Uterus (tissue), 4 donors: ENCODE measurements around the gene ELOVL4. TPM values are rescaled to one million over a fixed set of nuclear protein-coding genes. Genes with fewer than 3 reads are reported as not detected.

ENCODE experiments used
- DNase-seq, 2 donors: peaks; one replicate each; pipeline ENCODE4 v3.0.0-alpha.2; 2019 to 2020
- H3K27ac ChIP-seq, 2 donors: fragments of 200-600 bp; sonication (generic); 1 replicate in 1 of 2; 2 replicates in 1 of 2; pipeline ENCODE4 v1.5.1; 2016 to 2018
- H3K27me3 ChIP-seq, 2 donors: fragments of 200-600 bp; sonication (generic); one replicate each; pipeline ENCODE4 v1.5.1; 2018 to 2019; ENCODE audit warnings: control low read depth in 1 of 2
- H3K36me3 ChIP-seq, 2 donors: fragments of 200-600 bp; sonication (generic); one replicate each; pipeline ENCODE4 v1.5.1; 2019; ENCODE audit warnings: control low read depth in 1 of 2
- H3K4me1 ChIP-seq, 2 donors: fragments of 200-600 bp; sonication (generic); one replicate each; pipeline ENCODE4 v1.5.1; 2018 to 2019; ENCODE audit warnings: control low read depth in 1 of 2
- H3K4me3 ChIP-seq, 2 donors: fragments of 200-600 bp; sonication (generic); 1 replicate in 1 of 2; 2 replicates in 1 of 2; pipeline ENCODE4 v1.5.1; 2018 to 2019; ENCODE audit warnings: mild to moderate bottlenecking in 1 of 2
- H3K9me3 ChIP-seq, 2 donors: fragments of 200-600 bp; sonication (generic); one replicate each; pipeline ENCODE4 v1.5.1; 2019; ENCODE audit warnings: control low read depth in 1 of 2
- CTCF ChIP-seq, 4 experiments: fragments of 200-600 bp in 2 of 4; fragments of 450-650 bp in 2 of 4; sonication (generic) in 2 of 4; IDR thresholded peaks; one replicate each; pipeline ENCODE4 v1.5.1; 2016 to 2019; ENCODE audit warnings: antibody characterized with exemption in 4 of 4, mild to moderate bottlenecking in 2 of 4, moderate library complexity in 1 of 4
- POLR2A ChIP-seq, 2 donors: fragments of 450-650 bp; IDR thresholded peaks; one replicate each; pipeline ENCODE4 v1.6.1; 2016; ENCODE audit warnings: antibody characterized with exemption in 2 of 2, mild to moderate bottlenecking in 1 of 2, moderate library complexity in 1 of 2
- intact Hi-C: fragments of 100-400 bp; cut with DNase I; formaldehyde crosslinking; loops from one replicate; pipeline ENCODE4 v1.15.1; 2023; ENCODE audit warnings: low total_unique reads
- total RNA-seq, 4 donors: library from RNA; depleted of rRNA in 3 of 4; stranded (reverse); fragments of >200 nt in 3 of 4; gene quantifications; one replicate each; pipeline versions ENCODE4 v1.1.0 to v1.2.4, GENCODE V29; 2014 to 2023
- donor health status: DM: yes; HTN: yes; CAD: no.

ELOVL4 gene
- total RNA-seq, 4 donors from 2014 or later, result 1.5 to 11.2 (median 4.2) TPM

GRCh38 chr6:79985128-79985527, 37.8 kb upstream of the ELOVL4 start:
- no peaks in the 10 kb centered on the region for H3K9me3 ChIP-seq
- H3K36me3 ChIP-seq, result no peaks in the 10 kb centered on the region
- H3K4me1 ChIP-seq, result no peaks in the 10 kb centered on the region
- TF ChIP-seq POLR2A (IDR thresholded peaks at IDR 0.05) (no peak), CTCF (IDR thresholded peaks at IDR 0.05) (no peak)
- H3K4me3 ChIP-seq, result no peak overlapping the region
- intact Hi-C loops, result no loop called here
- no peak overlapping the region for H3K27ac ChIP-seq
- no peaks in the 10 kb centered on the region for H3K27me3 ChIP-seq
- DNase-seq, result no peak

GRCh38 chr6:79984261-79984660, 36.9 kb upstream of the ELOVL4 start:
- DNase-seq, result no peak
- intact Hi-C loops, result no loop called here
- no peak overlapping the region for H3K4me3 ChIP-seq
- H3K27ac ChIP-seq, result no peak overlapping the region
- H3K36me3 ChIP-seq, result no peaks in the 10 kb centered on the region
- TF ChIP-seq POLR2A (IDR thresholded peaks at IDR 0.05), result no peak
- TF ChIP-seq CTCF (IDR thresholded peaks at IDR 0.05), result no peak
- H3K27me3 ChIP-seq, result no peaks in the 10 kb centered on the region
- no peaks in the 10 kb centered on the region for H3K4me1 ChIP-seq
- no peaks in the 10 kb centered on the region for H3K9me3 ChIP-seq

GRCh38 chr6:79981652-79982051, 34.3 kb upstream of the ELOVL4 start:
- intact Hi-C loops, result no loop called here
- Histone ChIP-seq H3K4me3 (no peak overlapping the region), H3K36me3 (no peaks in the 10 kb centered on the region), H3K27ac (no peak overlapping the region), H3K27me3 (no peaks in the 10 kb centered on the region), H3K4me1 (no peaks in the 10 kb centered on the region), H3K9me3 (no peaks in the 10 kb centered on the region)
- DNase-seq, result no peak
- TF ChIP-seq POLR2A (IDR thresholded peaks at IDR 0.05) (no peak), CTCF (IDR thresholded peaks at IDR 0.05) (no peak)

GRCh38 chr6:79971193-79971592, 23.8 kb upstream of the ELOVL4 start:
- intact Hi-C loops, result no loop called here
- DNase-seq, result no peak
- TF ChIP-seq CTCF (IDR thresholded peaks at IDR 0.05), result no peak
- TF ChIP-seq POLR2A (IDR thresholded peaks at IDR 0.05), result no peak
- no peak overlapping the region for H3K4me3 ChIP-seq
- no peaks in the 10 kb centered on the region for H3K9me3 ChIP-seq
- H3K4me1 ChIP-seq, result no peaks in the 10 kb centered on the region
- H3K36me3 ChIP-seq, result no peaks in the 10 kb centered on the region
- no peak overlapping the region for H3K27ac ChIP-seq
- H3K27me3 ChIP-seq, result no peaks in the 10 kb centered on the region

- intact Hi-C loops, result no loop called here
- no peak for TF ChIP-seq CTCF (IDR thresholded peaks at IDR 0.05)
- TF ChIP-seq POLR2A (IDR thresholded peaks at IDR 0.05), result no peak
- Histone ChIP-seq H3K9me3 (no peaks in the 10 kb centered on the region), H3K27ac (no peak overlapping the region), H3K4me1 (no peaks in the 10 kb centered on the region), H3K4me3 (no peak overlapping the region), H3K27me3 (no peaks in the 10 kb centered on the region), H3K36me3 (no peaks in the 10 kb centered on the region)
- DNase-seq, result no peak
These were observed 22.4 kb upstream of the ELOVL4 start for GRCh38 chr6:79969784-79970183.
